GM12878 (cell line): ENCODE measurements around the gene B4GALT1. TPM values are rescaled to one million over a fixed set of nuclear protein-coding genes. Genes with fewer than 3 reads are reported as not detected.

Experiments used
- ATAC-seq: fragments of 200-7000 bp; cut with Tn5 transposase; 3 replicates; pipeline ENCODE4 v1.9.1; 2020; ENCODE audit warnings: mild to moderate bottlenecking, moderate library complexity
- BruUV-seq: library from RNA; stranded (reverse); fragments of 400-500 nt; replicated peaks from 2 replicates; lab custom pipeline; 2021; lab: Mats Ljungman, UMichigan
- CTCF ChIA-PET: fragments of 300-600 bp; sonication (Branson Sonifier 250); formaldehyde crosslinking; extraction: SDS; loops from one replicate; lab custom pipeline; 2021; ENCODE audit warnings: inconsistent platforms; lab: Yijun Ruan, JAX
- POLR2A ChIA-PET: fragments of 350-600 bp; formaldehyde crosslinking; extraction: SDS; loops from one replicate; lab custom pipeline; 2021; ENCODE audit warnings: inconsistent platforms; lab: Charles Lee
- RAD21 ChIA-PET: fragments of 300-600 bp; sonication (Branson Sonifier 250); formaldehyde crosslinking; loops from one replicate; lab custom pipeline; 2023; ENCODE audit warnings: antibody characterized with exemption; ENCODE audit not compliant: unreplicated experiment; lab: Charles Lee
- SMC1A ChIA-PET: fragments of 300-600 bp; sonication (Branson Sonifier 250); formaldehyde crosslinking; loops from one replicate; lab custom pipeline; 2023; ENCODE audit not compliant: unreplicated experiment, uncharacterized antibody; lab: Charles Lee
- DNase-seq: peaks from one replicate; pipeline ENCODE4 v3.0.0-alpha.2; 2011; ENCODE audit warnings: low read depth, low spot score
- FAIRE-seq: peaks from 3 replicates; lab custom pipeline; 2011; peaks lifted over from hg19 to GRCh38; lab: Jason Lieb, UNC
- H2AFZ ChIP-seq: 2 replicates; pipeline ENCODE4 v1.6.0; 2011; ENCODE audit warnings: low read depth, low read length, control low read depth; ENCODE audit not compliant: control insufficient read depth
- H3K27ac ChIP-seq: 2 replicates; pipeline ENCODE4 v1.5.1; 2011; ENCODE audit warnings: control low read depth; ENCODE audit not compliant: control insufficient read depth, insufficient read depth
- H3K27me3 ChIP-seq, 2 experiments: replicated peaks in 1 of 2; 2 replicates each; pipeline versions ENCODE4 v1.6.0 to v1.6.1; 2011; ENCODE audit warnings: low read length in 1 of 2; ENCODE audit not compliant: control insufficient read depth in 2 of 2, insufficient read depth in 2 of 2
- H3K36me3 ChIP-seq, 2 experiments: 2 replicates each; pipeline ENCODE4 v1.5.1; 2011; ENCODE audit warnings: low read length in 1 of 2; ENCODE audit not compliant: control insufficient read depth in 2 of 2, insufficient read depth in 2 of 2
- H3K4me1 ChIP-seq: 2 replicates; pipeline ENCODE4 v1.6.1; 2011; ENCODE audit warnings: mild to moderate bottlenecking, low read length, moderate library complexity, mixed read lengths; ENCODE audit not compliant: control insufficient read depth, insufficient read depth
- H3K4me2 ChIP-seq: 2 replicates; pipeline ENCODE4 v1.6.0; 2011; ENCODE audit warnings: control low read depth; ENCODE audit not compliant: control insufficient read depth, insufficient read depth
- H3K4me3 ChIP-seq: fragments of 200-600 bp; sonication (generic); 2 replicates; pipeline ENCODE4 v1.5.1; 2016
- H3K79me2 ChIP-seq: 2 replicates; pipeline ENCODE4 v1.6.0; 2011; ENCODE audit warnings: low read length; ENCODE audit not compliant: control insufficient read depth, insufficient read depth
- H3K9ac ChIP-seq: 2 replicates; pipeline ENCODE4 v1.8.0; 2011; ENCODE audit warnings: low read length, control low read depth, mixed read lengths; ENCODE audit not compliant: control insufficient read depth, insufficient read depth
- H3K9me3 ChIP-seq: replicated peaks from 3 replicates; pipeline ENCODE4 v1.5.1; 2011; ENCODE audit warnings: mild to moderate bottlenecking, low read length; ENCODE audit not compliant: control insufficient read depth, insufficient read depth
- H4K20me1 ChIP-seq: 2 replicates; pipeline ENCODE4 v1.6.0; 2011; ENCODE audit not compliant: control insufficient read depth, insufficient read depth
- FOS ChIP-seq: IDR thresholded peaks from 3 replicates; pipeline ENCODE4 v1.6.1; 2011; ENCODE audit warnings: borderline replicate concordance; ENCODE audit not compliant: insufficient read length; ENCODE audit errors: extremely low read depth
- GABPA ChIP-seq: IDR thresholded peaks from 2 replicates; pipeline ENCODE4 v1.6.1; 2014; ENCODE audit warnings: antibody characterized with exemption, low read depth, mild to moderate bottlenecking, inconsistent platforms
- HDAC6 ChIP-seq: fragments of 200-600 bp; sonication (generic); IDR thresholded peaks from one replicate; pipeline ENCODE4 v1.8.0; 2017; ENCODE audit warnings: antibody characterized with exemption; ENCODE audit not compliant: unreplicated experiment
- KDM1A ChIP-seq: fragments of 200-600 bp; sonication (generic); IDR thresholded peaks from 2 replicates; pipeline ENCODE4 v1.6.1; 2016; ENCODE audit warnings: borderline replicate concordance
- KLF5 ChIP-seq: fragments of 450-650 bp; IDR thresholded peaks from 2 replicates; pipeline ENCODE4 v1.6.1; 2014; ENCODE audit warnings: mild to moderate bottlenecking; ENCODE audit not compliant: partially characterized antibody
- RAD21 ChIP-seq: IDR thresholded peaks from 2 replicates; pipeline ENCODE4 v1.6.1; 2011; ENCODE audit warnings: mild to moderate bottlenecking, low read depth, low read length, moderate library complexity; ENCODE audit not compliant: insufficient read depth
- STAT3 ChIP-seq: IDR thresholded peaks from 2 replicates; pipeline ENCODE4 v1.6.1; 2011; ENCODE audit warnings: low read depth, low read length, improper control_type of control experiment
- WGBS: methylation state at CpG from one replicate; pipeline ENCODE4 v1.1.6; 2016; ENCODE audit warnings: low lambda C conversion rate; ENCODE audit not compliant: insufficient replicate concordance, insufficient coverage; ENCODE audit errors: missing lambda C conversion rate; 5-methylcytosine and 5-hydroxymethylcytosine counted together
- in situ Hi-C: fragments of 300-500 bp; cut with MboI; formaldehyde crosslinking; loops from 9 replicates; pipeline ENCODE4 v1.14.3; 2018; ENCODE audit warnings: mixed read lengths
- intact Hi-C: fragments of 100-400 bp; cut with micrococcal nuclease; formaldehyde crosslinking; loops from one replicate; pipeline ENCODE4 v1.14.2; 2022; ENCODE audit not compliant: unreplicated experiment
- polyA plus RNA-seq, 11 experiments: library from polyadenylated mRNA; depleted of rRNA in 4 of 11; unstranded in 6 of 11; stranded (reverse) in 5 of 11; fragments of >200 nt; fragmentation: Nextera tagmentation in 4 of 11; fragmentation: Illumina TruSeq in 1 of 11; extraction: Ambion mirVana in 4 of 11; extraction: Trizol in 1 of 11; gene quantifications; 1 replicate in 1 of 11; 2 replicates in 10 of 11; pipeline versions ENCODE4 v1.2.1 to v1.2.3, GENCODE V29; 2011 to 2016; ENCODE audit warnings: inconsistent platforms in 2 of 11, missing spikeins in 2 of 11, low read depth in 1 of 11
- total RNA-seq, 4 experiments: library from RNA; depleted of rRNA in 3 of 4; stranded (reverse); fragments of >200 nt in 3 of 4; fragmentation: Illumina TruSeq in 1 of 4; extraction: Trizol in 1 of 4; gene quantifications; 2 replicates each; pipeline versions ENCODE4 v1.2.1 to v1.2.3, GENCODE V29; 2013 to 2021
- TF ChIP-seq, protein P1 (sequence below): fragments of 450-650 bp; IDR thresholded peaks from 2 replicates; pipeline ENCODE4 v1.6.1; 2017; ENCODE audit warnings: low read depth, mild to moderate bottlenecking, moderate library complexity
- TF ChIP-seq, protein P2 (sequence below), 3 experiments: IDR thresholded peaks in 2 of 3; conservative IDR thresholded peaks in 1 of 3; 2 replicates each; pipeline ENCODE4 v1.5.1; 2011; ENCODE audit warnings: low read depth in 3 of 3, low read length in 3 of 3, mild to moderate bottlenecking in 3 of 3, control low read depth in 2 of 3, moderate library complexity in 2 of 3, inconsistent platforms in 1 of 3, mixed read lengths in 1 of 3; ENCODE audit not compliant: control insufficient read depth in 2 of 3, insufficient read depth in 1 of 3; ENCODE audit errors: extremely low read depth in 1 of 3
- TF ChIP-seq, protein P3 (sequence below): IDR thresholded peaks from 2 replicates; pipeline ENCODE4 v1.6.1; 2011; ENCODE audit warnings: low read depth, low read length, improper control_type of control experiment, borderline replicate concordance
- TF ChIP-seq, protein P4 (sequence below): IDR thresholded peaks from 2 replicates; pipeline ENCODE4 v1.6.1; 2011; ENCODE audit warnings: borderline replicate concordance, low read depth, mild to moderate bottlenecking, moderate library complexity, mixed read lengths, low read length; ENCODE audit not compliant: insufficient read depth; ENCODE audit errors: extremely low read length
- TF ChIP-seq, protein P5 (sequence below): fragments of 150-350 bp; IDR thresholded peaks from 2 replicates; pipeline ENCODE4 v1.6.1; 2014; ENCODE audit warnings: mild to moderate bottlenecking, low read depth, low read length

Gene B4GALT1
- total and polyA plus RNA-seq, 10 of the 15 experiments (the other 5 are each of a cell fraction or from before 2014, with no cell fraction given) = 12.7 to 79.0 (median 41.0) TPM

DNA sequence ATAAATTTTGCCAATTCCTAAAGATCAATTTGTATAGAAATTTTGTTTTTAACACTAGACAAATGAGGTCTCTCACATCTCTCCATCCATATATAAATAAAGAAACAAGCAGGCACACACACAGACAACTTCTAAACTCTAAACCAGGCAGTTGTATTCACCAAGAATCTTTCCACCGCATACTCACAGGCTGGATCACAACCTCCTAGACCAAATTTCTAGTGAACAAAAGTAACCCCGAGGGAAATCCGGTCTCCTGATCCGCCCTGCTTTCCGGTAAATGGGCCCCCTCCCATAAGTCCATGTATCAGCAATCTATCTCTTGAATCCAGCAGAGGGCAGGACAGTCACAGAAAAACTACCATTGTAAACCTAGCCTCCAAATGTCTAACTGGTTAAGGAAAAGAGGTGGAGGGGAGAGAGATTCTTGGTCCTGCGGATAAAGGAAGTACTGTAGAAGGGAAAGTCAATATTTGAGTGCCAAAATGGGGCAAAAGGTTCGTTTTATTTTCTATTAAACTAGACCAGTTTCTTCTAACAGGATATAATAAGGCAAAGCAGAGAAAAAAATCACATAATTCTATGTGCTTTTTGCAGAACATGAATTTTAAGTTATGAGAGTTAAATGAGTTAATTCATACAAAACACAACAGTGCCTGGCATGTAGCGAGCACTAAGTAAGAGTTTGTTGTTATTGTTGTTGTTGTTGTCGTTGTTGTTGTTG, 85.8 kb downstream of the B4GALT1 start:
- ChIA-PET SMC1A (interaction anchor here (0.7 to 6.2 kb wide), 17 partner anchors 14 to 215 kb away, joined by 3 to 84 read pairs (median 3); partner anchors contain the start of genes B4GALT1 and DNAJA1), POLR2A (interaction anchor here (1.0 to 1.3 kb wide), 2 partner anchors 81 to 145 kb away, joined by 3 to 5 read pairs; no protein-coding TSS in a partner anchor)
- in situ Hi-C loops = loop anchor here (5.0 kb wide), 1 partner anchor 141 kb away; no protein-coding TSS in a partner anchor
- TF ChIP-seq KDM1A (no peak), KLF5 (no peak), STAT3 (0 out of 2 replicates have a peak, but pooled peaks have one; percentile 61), FOS (no peak), GABPA (peak; percentile 43; the same call in 1 of the 2 replicates), HDAC6 (no peak), RAD21 (peak; percentile 98)
- TF ChIP-seq, protein P1, sequence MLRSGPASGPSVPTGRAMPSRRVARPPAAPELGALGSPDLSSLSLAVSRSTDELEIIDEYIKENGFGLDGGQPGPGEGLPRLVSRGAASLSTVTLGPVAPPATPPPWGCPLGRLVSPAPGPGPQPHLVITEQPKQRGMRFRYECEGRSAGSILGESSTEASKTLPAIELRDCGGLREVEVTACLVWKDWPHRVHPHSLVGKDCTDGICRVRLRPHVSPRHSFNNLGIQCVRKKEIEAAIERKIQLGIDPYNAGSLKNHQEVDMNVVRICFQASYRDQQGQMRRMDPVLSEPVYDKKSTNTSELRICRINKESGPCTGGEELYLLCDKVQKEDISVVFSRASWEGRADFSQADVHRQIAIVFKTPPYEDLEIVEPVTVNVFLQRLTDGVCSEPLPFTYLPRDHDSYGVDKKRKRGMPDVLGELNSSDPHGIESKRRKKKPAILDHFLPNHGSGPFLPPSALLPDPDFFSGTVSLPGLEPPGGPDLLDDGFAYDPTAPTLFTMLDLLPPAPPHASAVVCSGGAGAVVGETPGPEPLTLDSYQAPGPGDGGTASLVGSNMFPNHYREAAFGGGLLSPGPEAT = 0 out of 2 replicates have a peak, but pooled peaks have one; percentile 43
- TF ChIP-seq, protein P2, sequence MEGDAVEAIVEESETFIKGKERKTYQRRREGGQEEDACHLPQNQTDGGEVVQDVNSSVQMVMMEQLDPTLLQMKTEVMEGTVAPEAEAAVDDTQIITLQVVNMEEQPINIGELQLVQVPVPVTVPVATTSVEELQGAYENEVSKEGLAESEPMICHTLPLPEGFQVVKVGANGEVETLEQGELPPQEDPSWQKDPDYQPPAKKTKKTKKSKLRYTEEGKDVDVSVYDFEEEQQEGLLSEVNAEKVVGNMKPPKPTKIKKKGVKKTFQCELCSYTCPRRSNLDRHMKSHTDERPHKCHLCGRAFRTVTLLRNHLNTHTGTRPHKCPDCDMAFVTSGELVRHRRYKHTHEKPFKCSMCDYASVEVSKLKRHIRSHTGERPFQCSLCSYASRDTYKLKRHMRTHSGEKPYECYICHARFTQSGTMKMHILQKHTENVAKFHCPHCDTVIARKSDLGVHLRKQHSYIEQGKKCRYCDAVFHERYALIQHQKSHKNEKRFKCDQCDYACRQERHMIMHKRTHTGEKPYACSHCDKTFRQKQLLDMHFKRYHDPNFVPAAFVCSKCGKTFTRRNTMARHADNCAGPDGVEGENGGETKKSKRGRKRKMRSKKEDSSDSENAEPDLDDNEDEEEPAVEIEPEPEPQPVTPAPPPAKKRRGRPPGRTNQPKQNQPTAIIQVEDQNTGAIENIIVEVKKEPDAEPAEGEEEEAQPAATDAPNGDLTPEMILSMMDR (IDR thresholded peaks at IDR 0.05 in 2 of 3, conservative IDR thresholded peaks at IDR 0.05 in 1 of 3; ENCODE audit: control insufficient read depth in 2 of 3, extremely low read depth in 1 of 3, insufficient read depth in 1 of 3, low read depth in 3 of 3, low read length in 3 of 3) = peak; percentile 65 to 86 (median 71); a peak in 5 of 6 replicates
- TF ChIP-seq, protein P3, sequence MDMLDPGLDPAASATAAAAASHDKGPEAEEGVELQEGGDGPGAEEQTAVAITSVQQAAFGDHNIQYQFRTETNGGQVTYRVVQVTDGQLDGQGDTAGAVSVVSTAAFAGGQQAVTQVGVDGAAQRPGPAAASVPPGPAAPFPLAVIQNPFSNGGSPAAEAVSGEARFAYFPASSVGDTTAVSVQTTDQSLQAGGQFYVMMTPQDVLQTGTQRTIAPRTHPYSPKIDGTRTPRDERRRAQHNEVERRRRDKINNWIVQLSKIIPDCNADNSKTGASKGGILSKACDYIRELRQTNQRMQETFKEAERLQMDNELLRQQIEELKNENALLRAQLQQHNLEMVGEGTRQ = no peak
- TF ChIP-seq, protein P4, sequence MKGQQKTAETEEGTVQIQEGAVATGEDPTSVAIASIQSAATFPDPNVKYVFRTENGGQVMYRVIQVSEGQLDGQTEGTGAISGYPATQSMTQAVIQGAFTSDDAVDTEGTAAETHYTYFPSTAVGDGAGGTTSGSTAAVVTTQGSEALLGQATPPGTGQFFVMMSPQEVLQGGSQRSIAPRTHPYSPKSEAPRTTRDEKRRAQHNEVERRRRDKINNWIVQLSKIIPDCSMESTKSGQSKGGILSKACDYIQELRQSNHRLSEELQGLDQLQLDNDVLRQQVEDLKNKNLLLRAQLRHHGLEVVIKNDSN = no peak
- TF ChIP-seq, protein P5, sequence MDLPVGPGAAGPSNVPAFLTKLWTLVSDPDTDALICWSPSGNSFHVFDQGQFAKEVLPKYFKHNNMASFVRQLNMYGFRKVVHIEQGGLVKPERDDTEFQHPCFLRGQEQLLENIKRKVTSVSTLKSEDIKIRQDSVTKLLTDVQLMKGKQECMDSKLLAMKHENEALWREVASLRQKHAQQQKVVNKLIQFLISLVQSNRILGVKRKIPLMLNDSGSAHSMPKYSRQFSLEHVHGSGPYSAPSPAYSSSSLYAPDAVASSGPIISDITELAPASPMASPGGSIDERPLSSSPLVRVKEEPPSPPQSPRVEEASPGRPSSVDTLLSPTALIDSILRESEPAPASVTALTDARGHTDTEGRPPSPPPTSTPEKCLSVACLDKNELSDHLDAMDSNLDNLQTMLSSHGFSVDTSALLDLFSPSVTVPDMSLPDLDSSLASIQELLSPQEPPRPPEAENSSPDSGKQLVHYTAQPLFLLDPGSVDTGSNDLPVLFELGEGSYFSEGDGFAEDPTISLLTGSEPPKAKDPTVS = no peak

More for the DNA sequence above, 85.8 kb downstream of the B4GALT1 start:
- Histone ChIP-seq H3K79me2 (peaks cover 3% of the 10 kb centered on the region), H3K4me2 (peak overlapping the region; percentile 81), H3K9me3 (no peaks in the 10 kb centered on the region), H3K27ac (peak overlapping the region; percentile 33; the same call in 1 of the 2 replicates), H3K27me3 (no peaks in the 10 kb centered on the region), H2AFZ (peak overlapping the region; percentile 91), H3K4me3 (no peak overlapping the region), H3K4me1 (peaks cover 19% of the 10 kb centered on the region), H3K36me3 (no peaks in the 10 kb centered on the region), H3K9ac (peak overlapping the region; percentile 52), H4K20me1 (no peaks in the 10 kb centered on the region)
- peak; percentile 85 for FAIRE-seq
- CTCF ChIA-PET = interaction anchor here (0.7 to 6.8 kb wide), 17 partner anchors 41 to 294 kb away, joined by 3 to 142 read pairs (median 4); no protein-coding TSS in a partner anchor
- WGBS = 14% methylated on average over 9 of the region's 9 CpGs
- intact Hi-C loops = loop anchor here (1.0 to 5.0 kb wide), 3 partner anchors 36 to 144 kb away; no protein-coding TSS in a partner anchor
- ATAC-seq = peak; percentile 78
- RAD21 ChIA-PET = interaction anchor here (0.6 to 3.0 kb wide), 6 partner anchors 76 to 145 kb away, joined by 3 to 22 read pairs (median 4); no protein-coding TSS in a partner anchor
- BruUV-seq = no TSS peak
- peak; percentile 76 for DNase-seq
